Fibroblast of mammary gland (primary cell): ENCODE results near the gene CEP85.

Experiments
- DNase-seq: peaks from one replicate; pipeline ENCODE4 v3.0.0-alpha.2; 2010; ENCODE audit warnings: low read depth
- H3K4me3 ChIP-seq: 2 replicates; pipeline ENCODE4 v1.5.1; 2011; ENCODE audit warnings: low read depth, mild to moderate bottlenecking, low read length, moderate library complexity; ENCODE audit not compliant: control insufficient read depth
- CTCF ChIP-seq: conservative IDR thresholded peaks from 2 replicates; pipeline ENCODE4 v1.5.1; 2011; ENCODE audit warnings: low read depth, low read length, inconsistent platforms; ENCODE audit not compliant: control insufficient read depth, insufficient read depth

CEP85 gene

GRCh38 chr1:26203642-26204318 is 30.2 kb upstream of the CEP85 start:
- no peak overlapping the region for H3K4me3 ChIP-seq
- TF ChIP-seq CTCF: no peak
- DNase-seq: no peak

GRCh38 chr1:26210147-26210870 is 23.7 kb upstream of the CEP85 start:
- no peak for DNase-seq
- no peak overlapping the region for H3K4me3 ChIP-seq
- no peak for TF ChIP-seq CTCF

- TF ChIP-seq CTCF: no peak
- H3K4me3 ChIP-seq: no peak overlapping the region
- no peak for DNase-seq
Measured at GRCh38 chr1:26212726-26213125, 21.3 kb upstream of the CEP85 start.

- no peak overlapping the region for H3K4me3 ChIP-seq
- no peak for TF ChIP-seq CTCF
Measured at GRCh38 chr1:26213335-26213905, 20.6 kb upstream of the CEP85 start.

GRCh38 chr1:26215246-26215645 is 18.8 kb upstream of the CEP85 start:
- no peak for DNase-seq
- no peak overlapping the region for H3K4me3 ChIP-seq
- TF ChIP-seq CTCF: no peak

More at GRCh38 chr1:26213335-26213905, 20.6 kb upstream of the CEP85 start:
- no peak for DNase-seq

GRCh38 chr1:26218906-26219494 is 15.0 kb upstream of the CEP85 start:
- no peak for DNase-seq
- no peak overlapping the region for H3K4me3 ChIP-seq
- TF ChIP-seq CTCF: no peak
